MCF 10A (cell line): ENCODE results near the gene SVIL. TPM values are rescaled to one million over a fixed set of nuclear protein-coding genes. Genes with fewer than 3 reads are reported as not detected.
A peak's percentile ranks its signal among the peaks of the same experiment; 100 is the strongest.

Source experiments
- BruUV-seq: library from RNA; stranded (reverse); fragments of 400-500 nt; replicated peaks from 2 replicates; lab custom pipeline; 2021; lab: Mats Ljungman, UMichigan
- CTCF ChIA-PET: fragments of 300-600 bp; sonication (Branson Sonifier 250); formaldehyde crosslinking; extraction: SDS; loops from one replicate; lab custom pipeline; 2021; ENCODE audit warnings: antibody characterized with exemption, inconsistent platforms; lab: Yijun Ruan, JAX
- POLR2A ChIA-PET: fragments of 300-600, 350-650 bp; sonication (Branson Sonifier 250); formaldehyde crosslinking; extraction: SDS; loops from one replicate; lab custom pipeline; 2020; ENCODE audit warnings: antibody characterized with exemption, inconsistent platforms; lab: Yijun Ruan, JAX
- DNase-seq: peaks from one replicate; pipeline ENCODE4 v3.0.0-alpha.2; 2018; ENCODE audit not compliant: unreplicated experiment
- H3K27ac Mint-ChIP-seq: one replicate; pipeline ENCODE4 v1.8.0; 2022; ENCODE audit warnings: mild to moderate bottlenecking, low read depth, mixed read lengths; ENCODE audit not compliant: unreplicated experiment
- H3K27me3 Mint-ChIP-seq: one replicate; pipeline ENCODE4 v1.8.0; 2022; ENCODE audit warnings: mixed read lengths; ENCODE audit not compliant: insufficient read depth, unreplicated experiment
- H3K36me3 Mint-ChIP-seq: one replicate; pipeline ENCODE4 v1.8.0; 2022; ENCODE audit warnings: mild to moderate bottlenecking, moderate library complexity, mixed read lengths; ENCODE audit not compliant: insufficient read depth, unreplicated experiment
- H3K4me1 Mint-ChIP-seq: one replicate; pipeline ENCODE4 v1.8.0; 2022; ENCODE audit warnings: mixed read lengths; ENCODE audit not compliant: insufficient read depth, unreplicated experiment
- H3K4me3 Mint-ChIP-seq: one replicate; pipeline ENCODE4 v1.8.0; 2022; ENCODE audit warnings: mild to moderate bottlenecking, moderate library complexity, mixed read lengths; ENCODE audit not compliant: unreplicated experiment
- H3K9me3 Mint-ChIP-seq: one replicate; pipeline ENCODE4 v1.8.0; 2022; ENCODE audit warnings: mixed read lengths; ENCODE audit not compliant: unreplicated experiment
- CTCF ChIP-seq: fragments of 200-600 bp; IDR thresholded peaks from one replicate; pipeline ENCODE4 v1.8.0; 2022; ENCODE audit warnings: antibody characterized with exemption, mild to moderate bottlenecking; ENCODE audit not compliant: unreplicated experiment
- intact Hi-C: fragments of 100-400 bp; cut with micrococcal nuclease; formaldehyde crosslinking; loops from 2 replicates; pipeline ENCODE4 v1.14.1; 2022
- total RNA-seq: library from RNA; stranded (reverse); gene quantifications from 2 replicates; pipeline ENCODE4 v1.2.3, GENCODE V29; 2022

The SVIL gene
- total RNA-seq, 1 experiment from 2014 or later: 43.3 TPM

GRCh38 chr10:29650552-29650944 lies 15.8 kb upstream of the SVIL start:
- H3K4me3 Mint-ChIP-seq: no peak overlapping the region
- no peaks in the 10 kb centered on the region for H3K27me3 Mint-ChIP-seq
- no peak overlapping the region for H3K27ac Mint-ChIP-seq
- no peak for TF ChIP-seq CTCF
- DNase-seq: no peak
- CTCF ChIA-PET: no interaction called here
- intact Hi-C loops: no loop called here
- H3K36me3 Mint-ChIP-seq: peaks cover 28% of the 10 kb centered on the region
- BruUV-seq: no TSS peak
- no peaks in the 10 kb centered on the region for H3K9me3 Mint-ChIP-seq
- peaks cover 35% of the 10 kb centered on the region for H3K4me1 Mint-ChIP-seq
- POLR2A ChIA-PET: no interaction called here

- no peak for TF ChIP-seq CTCF
- Mint-ChIP-seq H3K4me3 (no peak overlapping the region), H3K4me1 (peaks cover 35% of the 10 kb centered on the region), H3K9me3 (no peaks in the 10 kb centered on the region), H3K27me3 (no peaks in the 10 kb centered on the region), H3K36me3 (peaks cover 21% of the 10 kb centered on the region), H3K27ac (peak overlapping the region; percentile 39)
- intact Hi-C loops: no loop called here
- no peak for DNase-seq
- POLR2A ChIA-PET: no interaction called here
- no TSS peak for BruUV-seq
- CTCF ChIA-PET: no interaction called here
Measured at GRCh38 chr10:29649561-29650551, 15.1 kb upstream of the SVIL start.

GRCh38 chr10:29648983-29649268 lies 14.2 kb upstream of the SVIL start:
- intact Hi-C loops: no loop called here
- peaks cover 16% of the 10 kb centered on the region for H3K36me3 Mint-ChIP-seq
- no TSS peak for BruUV-seq
- CTCF ChIA-PET: no interaction called here
- TF ChIP-seq CTCF: no peak
- no peaks in the 10 kb centered on the region for H3K27me3 Mint-ChIP-seq
- H3K4me3 Mint-ChIP-seq: no peak overlapping the region
- peak; percentile 73 for DNase-seq
- H3K27ac Mint-ChIP-seq: peak overlapping the region; percentile 39
- no peaks in the 10 kb centered on the region for H3K9me3 Mint-ChIP-seq
- H3K4me1 Mint-ChIP-seq: peaks cover 35% of the 10 kb centered on the region
- POLR2A ChIA-PET: no interaction called here

- no peaks in the 10 kb centered on the region for H3K27me3 Mint-ChIP-seq
- BruUV-seq: no TSS peak
- H3K9me3 Mint-ChIP-seq: no peaks in the 10 kb centered on the region
- POLR2A ChIA-PET: interaction anchor here (1.3 kb wide), 1 partner anchor 27 kb away, joined by 3 read pairs; no protein-coding TSS in a partner anchor
- no peak overlapping the region for H3K4me3 Mint-ChIP-seq
- H3K36me3 Mint-ChIP-seq: peaks cover 18% of the 10 kb centered on the region
- H3K27ac Mint-ChIP-seq: peak overlapping the region; percentile 39
- TF ChIP-seq CTCF: no peak
- H3K4me1 Mint-ChIP-seq: peaks cover 35% of the 10 kb centered on the region
- intact Hi-C loops: no loop called here
- DNase-seq: no peak
- CTCF ChIA-PET: interaction anchor here (0.6 to 1.4 kb wide), 2 partner anchors 9 to 113 kb away, joined by 3 to 7 read pairs; no protein-coding TSS in a partner anchor
Measured at GRCh38 chr10:29648114-29648982, 13.6 kb upstream of the SVIL start.
